Activated CD4-positive, alpha-beta T cell treated with anti-CD3 and anti-CD28 coated beads for 36 hours (primary cell): ENCODE results near the gene ADSS1. TPM values are rescaled to one million over a fixed set of nuclear protein-coding genes. Genes with fewer than 3 reads are reported as not detected.

Experiments used
- ATAC-seq: fragments of 200-7000 bp; cut with Tn5 transposase; one replicate; pipeline ENCODE4 v1.10.0; 2021; ENCODE audit warnings: mild to moderate bottlenecking, moderate library complexity
- CTCF ChIA-PET: fragments of 350-600 bp; sonication (Branson Sonifier 250); formaldehyde crosslinking; loops from one replicate; lab custom pipeline; 2021; ENCODE audit warnings: antibody characterized with exemption; lab: Charles Lee
- POLR2A ChIA-PET: fragments of 350-600 bp; sonication (Branson Sonifier 250); formaldehyde crosslinking; loops from one replicate; lab custom pipeline; 2021; ENCODE audit warnings: antibody characterized with exemption, inconsistent platforms; lab: Charles Lee
- DNase-seq: peaks from one replicate; pipeline ENCODE4 v3.0.0-alpha.2; 2020
- H3K27ac Mint-ChIP-seq: one replicate; pipeline ENCODE4 v1.8.0; 2021; ENCODE audit warnings: mixed read lengths
- H3K27me3 Mint-ChIP-seq: one replicate; pipeline ENCODE4 v1.8.0; 2021; ENCODE audit warnings: mixed read lengths
- H3K36me3 Mint-ChIP-seq: one replicate; pipeline ENCODE4 v1.8.0; 2021; ENCODE audit warnings: low read depth, mixed read lengths
- H3K4me1 Mint-ChIP-seq: one replicate; pipeline ENCODE4 v1.8.0; 2021; ENCODE audit warnings: mixed read lengths
- H3K4me3 Mint-ChIP-seq: one replicate; pipeline ENCODE4 v1.8.0; 2021; ENCODE audit warnings: mild to moderate bottlenecking, moderate library complexity, mixed read lengths
- H3K9me3 Mint-ChIP-seq: one replicate; pipeline ENCODE4 v1.8.0; 2021; ENCODE audit warnings: low read depth, mixed read lengths
- intact Hi-C, 2 experiments: fragments of 100-400 bp; cut with DNase I in 1 of 2; cut with micrococcal nuclease in 1 of 2; formaldehyde crosslinking; loops; one replicate each; pipeline versions ENCODE4 v1.14.2 to v1.15.1; 2022 to 2024; cut with DNase I, micrococcal nuclease
- total RNA-seq, 2 experiments: library from RNA; stranded (reverse); gene quantifications; one replicate each; pipeline ENCODE4 v1.2.3, GENCODE V29; 2021

Gene ADSS1
- total RNA-seq, 2 experiments from 2014 or later, result 2.2 to 3.2 TPM

GRCh38 chr14:104694991-104695659 lies 28.9 kb upstream of the ADSS1 start:
- no peaks in the 10 kb centered on the region for H3K27me3 Mint-ChIP-seq
- peaks cover 35% of the 10 kb centered on the region for H3K4me1 Mint-ChIP-seq
- intact Hi-C loops, result no loop called here

DNA sequence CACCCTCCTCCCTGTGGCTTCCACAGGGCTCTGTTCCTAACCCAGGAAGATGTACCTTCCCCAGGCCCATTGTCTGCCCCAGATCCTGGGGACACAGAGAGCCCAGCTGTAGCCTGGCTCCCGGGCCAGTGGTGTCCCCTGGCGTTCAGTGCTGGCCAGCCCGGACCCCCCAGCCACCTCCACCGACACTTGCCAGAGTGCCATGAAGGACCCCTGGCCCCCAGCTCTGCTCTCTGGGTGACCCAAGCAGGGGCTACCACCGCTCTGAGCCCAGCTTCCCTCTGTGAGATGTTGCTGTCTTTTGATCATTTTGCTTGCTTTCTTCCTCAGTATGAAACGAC lies 28.4 kb upstream of the ADSS1 start:
- H3K4me3 Mint-ChIP-seq, result no peak overlapping the region
- no peaks in the 10 kb centered on the region for H3K9me3 Mint-ChIP-seq
- ChIA-PET CTCF (no interaction called here), POLR2A (interaction anchor here (0.9 kb wide), 1 partner anchor 57 kb away, joined by 4 read pairs; the partner anchor contains the start of gene SIVA1)
- H3K4me1 Mint-ChIP-seq, result peaks cover 34% of the 10 kb centered on the region
- ATAC-seq (no peak), DNase-seq (no peak)
- H3K36me3 Mint-ChIP-seq, result peaks cover 5% of the 10 kb centered on the region
- intact Hi-C loops, result no loop called here
- H3K27me3 Mint-ChIP-seq, result no peaks in the 10 kb centered on the region
- H3K27ac Mint-ChIP-seq, result peak overlapping the region; percentile 83

More at GRCh38 chr14:104694991-104695659, 28.9 kb upstream of the ADSS1 start:
- no peaks in the 10 kb centered on the region for H3K9me3 Mint-ChIP-seq
- peaks cover 6% of the 10 kb centered on the region for H3K36me3 Mint-ChIP-seq
- peak; percentile 69 for DNase-seq
- CTCF ChIA-PET, result interaction anchor here (0.7 to 1.1 kb wide), 2 partner anchors 11 to 75 kb away, joined by 3 read pairs; no protein-coding TSS in a partner anchor
- H3K27ac Mint-ChIP-seq, result peak overlapping the region; percentile 83
- POLR2A ChIA-PET, result interaction anchor here (0.9 kb wide), 1 partner anchor 58 kb away, joined by 4 read pairs; the partner anchor contains the start of gene SIVA1
- H3K4me3 Mint-ChIP-seq, result peak overlapping the region; percentile 12
- ATAC-seq, result peak; percentile 80

DNA sequence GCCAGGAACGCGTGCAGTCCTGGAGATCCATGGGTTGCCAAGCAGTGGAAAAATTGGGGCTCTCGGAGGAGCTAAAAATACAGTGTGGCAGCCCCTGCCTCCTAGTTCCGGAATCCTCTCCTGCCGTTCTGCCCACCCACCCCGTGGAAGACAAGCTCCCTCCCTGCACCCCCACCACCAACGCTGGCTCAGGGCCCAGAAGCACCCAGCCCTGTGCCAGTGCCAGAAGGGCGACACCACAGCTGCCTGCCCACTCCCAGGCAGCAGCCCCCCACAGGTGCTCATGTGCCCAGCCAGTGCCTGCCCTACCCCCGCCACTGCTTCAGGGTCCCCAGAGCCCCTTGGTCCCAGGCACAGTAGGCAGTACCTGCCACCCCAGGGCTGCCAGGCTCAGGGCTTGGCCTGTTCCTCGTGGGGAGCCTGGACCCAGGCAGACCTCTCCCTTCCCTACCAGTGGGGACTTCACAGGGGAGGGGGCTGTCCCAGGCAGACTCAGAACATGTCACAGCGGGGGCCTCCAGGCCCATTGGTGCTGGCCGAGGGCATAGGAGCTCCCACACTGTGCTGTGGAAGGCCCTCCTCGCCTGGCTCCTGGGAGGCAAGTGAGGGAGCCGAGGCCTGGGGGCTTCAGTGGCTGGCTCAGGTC lies 27.2 kb upstream of the ADSS1 start:
- ChIA-PET CTCF (no interaction called here), POLR2A (interaction anchor here (0.7 kb wide), 1 partner anchor 39 kb away, joined by 4 read pairs; no protein-coding TSS in a partner anchor)
- no peaks in the 10 kb centered on the region for H3K27me3 Mint-ChIP-seq
- H3K9me3 Mint-ChIP-seq, result no peaks in the 10 kb centered on the region
- H3K4me1 Mint-ChIP-seq, result peaks cover 27% of the 10 kb centered on the region
- peaks cover 4% of the 10 kb centered on the region for H3K36me3 Mint-ChIP-seq
- DNase-seq (no peak), ATAC-seq (no peak)
- H3K4me3 Mint-ChIP-seq, result no peak overlapping the region
- intact Hi-C loops, result no loop called here
- no peak overlapping the region for H3K27ac Mint-ChIP-seq

- no peak for ATAC-seq
- no peaks in the 10 kb centered on the region for H3K27me3 Mint-ChIP-seq
- no peaks in the 10 kb centered on the region for H3K9me3 Mint-ChIP-seq
- peaks cover 4% of the 10 kb centered on the region for H3K36me3 Mint-ChIP-seq
- H3K27ac Mint-ChIP-seq, result no peak overlapping the region
- intact Hi-C loops, result no loop called here
- no peak for DNase-seq
- CTCF ChIA-PET, result no interaction called here
- H3K4me1 Mint-ChIP-seq, result peaks cover 23% of the 10 kb centered on the region
- POLR2A ChIA-PET, result interaction anchor here (0.7 kb wide), 1 partner anchor 40 kb away, joined by 4 read pairs; no protein-coding TSS in a partner anchor
- no peak overlapping the region for H3K4me3 Mint-ChIP-seq
Observed at GRCh38 chr14:104697317-104697703, 26.7 kb upstream of the ADSS1 start.

DNA sequence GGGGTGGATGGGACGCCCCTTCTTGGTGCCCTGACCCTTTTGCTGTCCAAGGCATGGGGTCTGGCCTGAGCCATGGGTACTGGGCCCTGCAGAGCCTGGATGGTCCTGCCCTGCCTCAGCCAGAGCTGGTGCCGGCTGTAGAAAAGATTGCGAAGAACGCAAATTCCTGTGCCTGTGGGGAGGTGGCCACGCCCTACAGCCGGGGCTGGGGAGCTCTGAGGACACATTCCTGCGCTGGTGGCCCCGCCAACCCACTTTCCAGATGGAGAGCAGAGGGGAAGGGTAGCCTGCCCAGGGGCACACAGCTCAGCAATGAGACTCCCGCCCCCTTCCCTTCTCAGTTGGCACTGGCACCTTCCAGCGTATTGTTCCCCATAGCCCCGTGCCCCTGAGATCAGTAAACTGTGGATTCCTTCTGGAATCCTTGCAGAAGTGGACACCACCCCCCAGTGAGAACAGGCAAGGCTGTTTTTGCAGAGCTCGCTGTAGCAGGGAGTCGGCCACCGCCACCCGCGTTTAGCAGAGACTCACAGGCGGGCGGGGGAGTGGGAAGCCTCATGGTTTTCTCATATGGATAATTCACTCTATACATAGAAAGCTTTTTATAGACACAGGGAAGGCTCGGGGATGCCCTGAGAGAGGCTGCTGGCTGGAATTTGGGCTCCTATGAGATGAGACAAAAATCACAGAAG lies 26.0 kb upstream of the ADSS1 start:
- DNase-seq (no peak), ATAC-seq (no peak)
- no peaks in the 10 kb centered on the region for H3K27me3 Mint-ChIP-seq
- H3K4me1 Mint-ChIP-seq, result peaks cover 23% of the 10 kb centered on the region
- H3K9me3 Mint-ChIP-seq, result no peaks in the 10 kb centered on the region
- no peak overlapping the region for H3K4me3 Mint-ChIP-seq
- intact Hi-C loops, result no loop called here
- POLR2A ChIA-PET, result interaction anchor here (0.7 kb wide), 1 partner anchor 40 kb away, joined by 4 read pairs; no protein-coding TSS in a partner anchor
- peaks cover 4% of the 10 kb centered on the region for H3K36me3 Mint-ChIP-seq
- no peak overlapping the region for H3K27ac Mint-ChIP-seq
- CTCF ChIA-PET, result no interaction called here

- Mint-ChIP-seq H3K4me3 (no peak overlapping the region), H3K27me3 (no peaks in the 10 kb centered on the region), H3K9me3 (no peaks in the 10 kb centered on the region), H3K27ac (no peak overlapping the region), H3K36me3 (peaks cover 9% of the 10 kb centered on the region), H3K4me1 (peaks cover 21% of the 10 kb centered on the region)
- no peak for ATAC-seq
- ChIA-PET POLR2A (no interaction called here), CTCF (no interaction called here)
- no peak for DNase-seq
- intact Hi-C loops, result no loop called here
Observed at GRCh38 chr14:104698688-104699425, 25.2 kb upstream of the ADSS1 start.

DNA sequence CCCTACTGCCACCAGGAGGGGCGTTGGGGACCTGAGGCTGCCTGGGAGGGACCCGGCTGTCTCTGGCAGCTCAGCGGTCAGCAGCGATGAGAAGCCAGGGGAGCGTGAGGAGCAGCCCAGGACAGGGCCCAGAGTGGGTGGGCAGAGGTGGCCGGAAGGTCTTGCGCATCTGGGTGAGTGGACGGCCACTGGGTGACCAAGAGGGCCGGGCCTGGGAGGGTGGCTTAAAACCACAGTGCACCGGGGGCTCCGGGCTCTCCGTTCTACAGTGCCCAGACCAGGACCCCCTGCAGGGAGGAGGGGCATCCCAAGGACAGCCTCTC lies 24.6 kb upstream of the ADSS1 start:
- DNase-seq, result no peak
- no peaks in the 10 kb centered on the region for H3K9me3 Mint-ChIP-seq
- ChIA-PET CTCF (no interaction called here), POLR2A (no interaction called here)
- H3K27ac Mint-ChIP-seq, result no peak overlapping the region
- no peak overlapping the region for H3K4me3 Mint-ChIP-seq
- no peaks in the 10 kb centered on the region for H3K27me3 Mint-ChIP-seq
- peaks cover 18% of the 10 kb centered on the region for H3K4me1 Mint-ChIP-seq
- no peak for ATAC-seq
- intact Hi-C loops, result no loop called here
- H3K36me3 Mint-ChIP-seq, result peaks cover 12% of the 10 kb centered on the region

GRCh38 chr14:104700225-104700651 lies 23.8 kb upstream of the ADSS1 start:
- peaks cover 9% of the 10 kb centered on the region for H3K4me1 Mint-ChIP-seq
- no peaks in the 10 kb centered on the region for H3K27me3 Mint-ChIP-seq
- no peak overlapping the region for H3K27ac Mint-ChIP-seq
- H3K4me3 Mint-ChIP-seq, result no peak overlapping the region
- intact Hi-C loops, result no loop called here
- peaks cover 12% of the 10 kb centered on the region for H3K36me3 Mint-ChIP-seq
- H3K9me3 Mint-ChIP-seq, result no peaks in the 10 kb centered on the region
- ChIA-PET POLR2A (no interaction called here), CTCF (no interaction called here)
- no peak for DNase-seq
- no peak for ATAC-seq

GRCh38 chr14:104700747-104701217 lies 23.2 kb upstream of the ADSS1 start:
- ChIA-PET CTCF (no interaction called here), POLR2A (no interaction called here)
- DNase-seq, result no peak
- no peak overlapping the region for H3K27ac Mint-ChIP-seq
- H3K4me3 Mint-ChIP-seq, result no peak overlapping the region
- H3K27me3 Mint-ChIP-seq, result no peaks in the 10 kb centered on the region
- ATAC-seq, result no peak
- H3K9me3 Mint-ChIP-seq, result no peaks in the 10 kb centered on the region
- H3K4me1 Mint-ChIP-seq, result peaks cover 4% of the 10 kb centered on the region
- peaks cover 12% of the 10 kb centered on the region for H3K36me3 Mint-ChIP-seq
- intact Hi-C loops, result no loop called here

- H3K36me3 Mint-ChIP-seq, result peaks cover 8% of the 10 kb centered on the region
- no peaks in the 10 kb centered on the region for H3K4me1 Mint-ChIP-seq
- no peak for ATAC-seq
- no peak for DNase-seq
- H3K27ac Mint-ChIP-seq, result no peak overlapping the region
- ChIA-PET POLR2A (interaction anchor here (1.2 kb wide), 1 partner anchor 51 kb away, joined by 3 read pairs; the partner anchor contains the start of gene SIVA1), CTCF (no interaction called here)
- no peak overlapping the region for H3K4me3 Mint-ChIP-seq
- intact Hi-C loops, result no loop called here
- no peaks in the 10 kb centered on the region for H3K9me3 Mint-ChIP-seq
- no peaks in the 10 kb centered on the region for H3K27me3 Mint-ChIP-seq
Observed at GRCh38 chr14:104701383-104702076, 22.5 kb upstream of the ADSS1 start.
